Activated CD4-positive, alpha-beta memory T cell treated with anti-CD3 and anti-CD28 coated beads, Interleukin-2, amount 10 ng/mL, durations not matched to agents 7 days and 5 days (primary cell): Measurements from ENCODE around the gene OR12D3. TPM values are rescaled to one million over a fixed set of nuclear protein-coding genes. Genes with fewer than 3 reads are reported as not detected.
"Not testable (repeated sequence)": the region's sequence is repeated elsewhere in the genome, so short reads cannot be mapped to it uniquely, and the experiment has no call there.

Experiments
- CTCF ChIA-PET: fragments of 350-600 bp; sonication (Branson Sonifier 250); formaldehyde crosslinking; loops from one replicate; lab custom pipeline; 2021; ENCODE audit warnings: antibody characterized with exemption, inconsistent platforms; lab: Charles Lee
- POLR2A ChIA-PET: fragments of 350-600 bp; sonication (Branson Sonifier 250); formaldehyde crosslinking; loops from one replicate; lab custom pipeline; 2021; ENCODE audit warnings: antibody characterized with exemption; lab: Charles Lee
- DNase-seq: peaks from one replicate; pipeline ENCODE4 v3.0.0-alpha.2; 2020
- H3K27ac Mint-ChIP-seq: one replicate; pipeline ENCODE4 v1.8.0; 2021; ENCODE audit warnings: mild to moderate bottlenecking, mixed read lengths
- H3K27me3 Mint-ChIP-seq: one replicate; pipeline ENCODE4 v1.8.0; 2021; ENCODE audit warnings: mixed read lengths
- H3K36me3 Mint-ChIP-seq: one replicate; pipeline ENCODE4 v1.8.0; 2021; ENCODE audit warnings: low read depth, mixed read lengths
- H3K4me1 Mint-ChIP-seq: one replicate; pipeline ENCODE4 v1.8.0; 2021; ENCODE audit warnings: mixed read lengths
- H3K4me3 Mint-ChIP-seq: one replicate; pipeline ENCODE4 v1.8.0; 2021; ENCODE audit warnings: mild to moderate bottlenecking, mixed read lengths
- H3K9me3 Mint-ChIP-seq: one replicate; pipeline ENCODE4 v1.8.0; 2021; ENCODE audit warnings: mixed read lengths
- total RNA-seq, 2 experiments: library from RNA; stranded (reverse); gene quantifications; one replicate each; pipeline ENCODE4 v1.2.3, GENCODE V29; 2021

OR12D3 gene, protein sequence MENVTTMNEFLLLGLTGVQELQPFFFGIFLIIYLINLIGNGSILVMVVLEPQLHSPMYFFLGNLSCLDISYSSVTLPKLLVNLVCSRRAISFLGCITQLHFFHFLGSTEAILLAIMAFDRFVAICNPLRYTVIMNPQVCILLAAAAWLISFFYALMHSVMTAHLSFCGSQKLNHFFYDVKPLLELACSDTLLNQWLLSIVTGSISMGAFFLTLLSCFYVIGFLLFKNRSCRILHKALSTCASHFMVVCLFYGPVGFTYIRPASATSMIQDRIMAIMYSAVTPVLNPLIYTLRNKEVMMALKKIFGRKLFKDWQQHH
- not detected for total RNA-seq

DNA sequence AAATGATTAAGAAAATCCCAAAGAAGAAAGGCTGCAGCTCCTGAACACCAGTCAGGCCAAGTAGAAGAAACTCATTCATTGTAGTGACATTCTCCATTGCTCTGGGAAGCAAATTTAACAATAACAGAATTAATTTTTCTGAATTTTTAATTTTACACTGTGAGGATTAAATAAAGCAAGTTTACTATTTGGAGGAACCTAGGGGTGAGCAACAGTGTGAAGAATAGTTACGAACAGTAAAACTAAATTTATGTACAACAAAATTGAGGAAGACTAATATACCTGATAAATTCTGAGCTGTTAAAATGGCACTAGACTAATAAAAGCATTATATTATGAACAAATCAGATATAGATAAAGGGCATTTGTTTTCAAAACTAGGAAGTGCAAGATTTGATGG is at the start of gene OR12D3:
OR12D3 (minus strand) TSS at position 101 of the 400 bp plus-strand sequence; CDS start at position 97, 4 bp downstream.
- H3K27me3 Mint-ChIP-seq, result peaks cover 9% of the 10 kb centered on the region
- H3K27ac Mint-ChIP-seq, result no peak within 1 kb of the TSS
- H3K4me3 Mint-ChIP-seq, result no peak within 1 kb of the TSS
- POLR2A ChIA-PET, result no interaction called here
- H3K9me3 Mint-ChIP-seq, result no peaks in the 10 kb centered on the region
- H3K36me3 Mint-ChIP-seq, result no peaks in the 10 kb centered on the region
- no peak for DNase-seq
- H3K4me1 Mint-ChIP-seq, result no peaks in the 10 kb centered on the region
- CTCF ChIA-PET, result no interaction called here

GRCh38 chr6:29424575-29424974 is 49.5 kb upstream of the OR12D3 start:
- DNase-seq, result no peak
- Mint-ChIP-seq H3K27ac (no peak overlapping the region), H3K4me1 (no peaks in the 10 kb centered on the region), H3K4me3 (no peak overlapping the region), H3K36me3 (no peaks in the 10 kb centered on the region), H3K9me3 (no peaks in the 10 kb centered on the region), H3K27me3 (peaks cover 28% of the 10 kb centered on the region)
- ChIA-PET CTCF (no interaction called here), POLR2A (no interaction called here)

DNA sequence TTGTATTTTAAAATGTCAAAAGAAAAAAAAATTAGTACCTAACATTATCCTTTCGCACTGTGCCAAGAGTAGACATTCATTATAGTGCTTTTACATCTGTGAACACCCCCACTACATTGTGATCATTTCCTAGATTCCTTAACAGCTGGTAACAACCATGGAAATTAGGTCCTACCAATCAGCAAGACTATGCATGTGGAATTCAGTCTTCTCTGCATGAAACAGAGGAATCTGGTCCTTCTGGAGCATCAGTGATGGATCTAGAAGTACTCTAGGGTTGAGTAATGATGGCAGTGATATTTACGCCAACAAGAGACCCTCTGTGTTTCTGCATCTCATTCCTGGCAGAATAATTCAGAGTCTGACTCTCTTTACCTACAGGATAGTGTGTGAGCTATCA is 49.1 kb upstream of the OR12D3 start:
- POLR2A ChIA-PET, result no interaction called here
- H3K4me3 Mint-ChIP-seq, result no peak overlapping the region
- no peaks in the 10 kb centered on the region for H3K9me3 Mint-ChIP-seq
- H3K36me3 Mint-ChIP-seq, result no peaks in the 10 kb centered on the region
- peaks cover 24% of the 10 kb centered on the region for H3K27me3 Mint-ChIP-seq
- H3K27ac Mint-ChIP-seq, result no peak overlapping the region
- CTCF ChIA-PET, result no interaction called here
- DNase-seq, result no peak
- no peaks in the 10 kb centered on the region for H3K4me1 Mint-ChIP-seq

GRCh38 chr6:29419516-29419915 is 44.4 kb upstream of the OR12D3 start:
- DNase-seq, result no peak
- CTCF ChIA-PET, result no interaction called here
- H3K4me3 Mint-ChIP-seq, result no peak overlapping the region
- no peaks in the 10 kb centered on the region for H3K36me3 Mint-ChIP-seq
- no peaks in the 10 kb centered on the region for H3K4me1 Mint-ChIP-seq
- H3K9me3 Mint-ChIP-seq, result no peaks in the 10 kb centered on the region
- POLR2A ChIA-PET, result no interaction called here
- no peak overlapping the region for H3K27ac Mint-ChIP-seq
- H3K27me3 Mint-ChIP-seq, result peaks cover 26% of the 10 kb centered on the region

DNA sequence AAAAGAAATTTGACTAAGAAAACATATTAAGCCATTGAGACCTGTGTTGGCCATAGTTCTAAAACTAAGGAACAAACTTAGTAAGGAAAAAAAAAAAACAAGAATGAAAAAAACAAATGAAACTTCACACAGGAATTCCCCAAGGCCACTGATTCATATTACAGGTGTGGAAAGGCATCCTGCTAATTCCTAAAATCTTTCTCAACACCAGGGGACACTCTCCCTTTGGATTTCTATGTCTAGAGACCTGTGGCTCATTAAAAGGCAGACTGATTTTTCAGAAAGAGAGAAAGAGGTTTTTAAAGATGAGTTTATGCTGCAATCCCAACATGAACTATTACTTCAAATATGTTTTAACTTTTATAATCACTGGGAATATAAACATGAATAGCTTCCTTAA is 39.5 kb upstream of the OR12D3 start, which contains the start of gene OR12D1:
OR12D1 (plus strand) TSS at position 341 of the 400 bp plus-strand sequence.
- ChIA-PET POLR2A (no interaction called here), CTCF (no interaction called here)
- Mint-ChIP-seq H3K4me1 (no peaks in the 10 kb centered on the region), H3K27me3 (peaks cover 29% of the 10 kb centered on the region), H3K4me3 (no peak within 1 kb of the TSS), H3K9me3 (no peaks in the 10 kb centered on the region), H3K36me3 (no peaks in the 10 kb centered on the region), H3K27ac (no peak within 1 kb of the TSS)
- DNase-seq, result no peak

DNA sequence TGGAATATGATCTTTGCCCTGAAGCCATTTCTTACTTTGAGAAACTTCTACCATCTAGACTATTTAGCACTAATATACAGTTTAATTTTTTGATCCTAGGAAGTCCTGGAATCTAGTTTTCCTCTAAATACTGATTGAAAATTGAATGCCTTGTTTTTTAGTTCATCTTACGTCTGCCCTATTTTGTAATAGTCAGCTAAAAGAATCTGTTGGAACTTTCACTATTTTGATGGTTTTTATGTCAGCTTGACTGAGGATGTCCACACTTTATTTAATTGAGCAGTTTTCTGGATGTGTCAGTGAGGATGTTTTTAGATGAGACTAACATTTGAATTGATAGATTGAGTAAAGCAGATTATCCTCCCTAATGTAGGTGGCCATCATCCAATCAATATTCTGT is 28.7 kb upstream of the OR12D3 start:
- no peak overlapping the region for H3K4me3 Mint-ChIP-seq
- H3K36me3 Mint-ChIP-seq, result no peaks in the 10 kb centered on the region
- no peaks in the 10 kb centered on the region for H3K4me1 Mint-ChIP-seq
- H3K27ac Mint-ChIP-seq, result no peak overlapping the region
- ChIA-PET CTCF (no interaction called here), POLR2A (no interaction called here)
- H3K9me3 Mint-ChIP-seq, result no peaks in the 10 kb centered on the region
- DNase-seq, result no peak
- peaks cover 13% of the 10 kb centered on the region for H3K27me3 Mint-ChIP-seq

GRCh38 chr6:29399525-29399924 is 24.4 kb upstream of the OR12D3 start:
- POLR2A ChIA-PET, result no interaction called here
- Mint-ChIP-seq H3K4me3 (no peak overlapping the region), H3K27me3 (peaks cover 26% of the 10 kb centered on the region)

DNA sequence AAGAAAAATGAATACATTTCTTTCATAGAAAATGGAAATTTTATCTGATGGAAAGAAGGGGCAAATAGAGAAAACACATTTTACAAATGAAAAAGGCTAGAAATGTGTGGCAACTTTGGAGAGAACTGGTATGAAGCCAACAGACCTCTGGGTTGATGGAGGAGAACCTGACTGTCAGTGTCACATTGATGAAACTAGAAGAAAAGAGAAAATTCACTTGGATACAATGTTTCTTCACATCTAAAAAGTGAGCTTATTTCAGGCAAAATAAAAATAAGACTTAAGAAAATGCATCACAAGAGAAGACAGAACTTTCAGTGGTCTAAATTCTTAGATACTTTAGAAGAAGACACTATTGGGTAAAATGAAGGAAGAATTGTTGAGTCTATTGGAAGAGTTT is 20.2 kb upstream of the OR12D3 start, which contains the start of gene OR12D2:
OR12D2 (plus strand) TSS at position 301 of the 400 bp plus-strand sequence. CDS start 1,069 bp downstream, outside the sequence.
- ChIA-PET POLR2A (no interaction called here), CTCF (no interaction called here)
- Mint-ChIP-seq H3K4me1 (no peaks in the 10 kb centered on the region), H3K9me3 (no peaks in the 10 kb centered on the region), H3K27ac (no peak within 1 kb of the TSS), H3K36me3 (no peaks in the 10 kb centered on the region), H3K4me3 (no peak within 1 kb of the TSS), H3K27me3 (peaks cover 16% of the 10 kb centered on the region)
- no peak for DNase-seq

More at GRCh38 chr6:29399525-29399924, 24.4 kb upstream of the OR12D3 start:
- DNase-seq, result no peak
- Mint-ChIP-seq H3K9me3 (no peaks in the 10 kb centered on the region), H3K4me1 (no peaks in the 10 kb centered on the region), H3K27ac (no peak overlapping the region), H3K36me3 (no peaks in the 10 kb centered on the region)
- CTCF ChIA-PET, result interaction anchor here (0.6 kb wide), 1 partner anchor 14 kb away, joined by 3 read pairs; no protein-coding TSS in a partner anchor

- ChIA-PET POLR2A (no interaction called here), CTCF (no interaction called here)
- peaks cover 6% of the 10 kb centered on the region for H3K27me3 Mint-ChIP-seq
Observed at GRCh38 chr6:29388533-29388932, 13.4 kb upstream of the OR12D3 start.

DNA sequence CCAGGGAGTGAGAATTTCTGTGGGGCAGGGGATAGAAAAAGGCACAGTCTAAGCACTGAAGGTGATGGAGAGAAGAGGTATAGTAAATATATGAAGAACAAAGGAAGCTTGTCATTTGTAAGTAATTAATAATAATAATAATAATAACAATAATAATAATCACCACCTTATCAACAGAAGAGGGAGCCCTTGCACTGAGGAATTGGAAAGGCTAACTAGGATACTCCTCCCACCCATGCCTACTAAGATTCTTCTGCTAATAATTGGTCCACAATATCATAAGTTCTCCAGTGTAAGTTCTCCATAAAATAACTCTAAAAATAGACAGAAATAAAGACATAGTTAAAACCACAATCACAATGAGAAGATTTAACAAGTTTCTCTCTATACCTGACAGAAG is 912 bp upstream of the OR12D3 start:
- no peak for DNase-seq
- Mint-ChIP-seq H3K36me3 (no peaks in the 10 kb centered on the region), H3K9me3 (no peaks in the 10 kb centered on the region), H3K27ac (no peak overlapping the region), H3K27me3 (peaks cover 8% of the 10 kb centered on the region), H3K4me1 (no peaks in the 10 kb centered on the region), H3K4me3 (no peak overlapping the region)
- POLR2A ChIA-PET, result no interaction called here
- CTCF ChIA-PET, result no interaction called here

More at GRCh38 chr6:29388533-29388932, 13.4 kb upstream of the OR12D3 start:
- no peak for DNase-seq
- Mint-ChIP-seq H3K4me1 (no peaks in the 10 kb centered on the region), H3K9me3 (no peaks in the 10 kb centered on the region), H3K27ac (no peak overlapping the region), H3K36me3 (no peaks in the 10 kb centered on the region), H3K4me3 (no peak overlapping the region)

DNA sequence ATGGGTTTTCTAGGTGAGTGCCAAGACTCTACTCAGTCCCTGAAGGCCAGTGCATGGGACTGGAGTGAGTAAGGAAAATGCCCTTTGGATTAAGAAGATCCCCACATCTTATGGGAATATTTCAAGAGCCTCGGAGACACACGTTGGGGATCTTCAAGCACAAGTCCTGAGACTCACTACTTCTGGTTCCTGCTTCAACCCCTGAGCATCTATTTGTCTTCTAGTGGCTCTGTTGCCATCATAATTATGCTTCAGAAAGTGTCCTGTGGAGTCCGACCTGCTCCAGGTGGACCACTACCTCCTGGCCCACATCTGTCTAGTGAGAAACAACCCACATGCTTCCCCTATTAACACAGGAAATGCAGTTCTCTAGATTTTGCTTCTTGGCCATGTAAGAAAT is 6.3 kb downstream of the OR12D3 start, which contains the start of gene OR5V1:
OR5V1 (minus strand) TSS at position 101 of the 400 bp plus-strand sequence. CDS start 12,670 bp downstream, outside the sequence.
- peaks cover 12% of the 10 kb centered on the region for H3K27me3 Mint-ChIP-seq

DNA sequence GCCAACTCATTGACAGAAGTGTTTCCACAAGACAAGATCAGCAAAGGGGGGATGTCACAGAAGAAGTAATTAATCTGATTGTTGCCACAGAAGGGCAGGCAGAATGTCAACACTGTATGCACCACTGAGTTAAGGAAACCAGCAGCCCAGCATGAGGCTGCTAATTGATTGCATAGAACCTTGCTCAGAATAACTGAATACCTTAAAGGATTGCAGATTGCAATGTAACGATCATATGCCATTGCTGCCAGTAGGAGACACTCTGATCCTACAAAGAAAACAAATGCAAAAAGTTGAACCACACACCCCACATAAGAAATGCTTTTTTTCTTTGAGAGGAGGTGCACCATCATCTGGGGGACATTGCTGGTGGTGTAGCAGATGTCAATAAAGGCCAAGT is 19.5 kb downstream of the OR12D3 start:
- Mint-ChIP-seq H3K27me3 (peaks cover 28% of the 10 kb centered on the region), H3K4me1 (no peaks in the 10 kb centered on the region), H3K9me3 (no peaks in the 10 kb centered on the region), H3K27ac (no peak overlapping the region), H3K36me3 (no peaks in the 10 kb centered on the region), H3K4me3 (no peak overlapping the region)
- no peak for DNase-seq
- CTCF ChIA-PET, result no interaction called here
- POLR2A ChIA-PET, result no interaction called here

More for the DNA sequence above, 6.3 kb downstream of the OR12D3 start, which contains the start of gene OR5V1:
- DNase-seq, result no peak
- Mint-ChIP-seq H3K27ac (no peak within 1 kb of the TSS), H3K4me1 (no peaks in the 10 kb centered on the region), H3K9me3 (no peaks in the 10 kb centered on the region), H3K4me3 (no peak within 1 kb of the TSS), H3K36me3 (no peaks in the 10 kb centered on the region)
- ChIA-PET POLR2A (no interaction called here), CTCF (no interaction called here)

- DNase-seq, result no peak
- Mint-ChIP-seq H3K36me3 (no peaks in the 10 kb centered on the region), H3K27me3 (peaks cover 28% of the 10 kb centered on the region), H3K27ac (no peak overlapping the region), H3K4me3 (no peak overlapping the region), H3K9me3 (no peaks in the 10 kb centered on the region), H3K4me1 (no peaks in the 10 kb centered on the region)
- POLR2A ChIA-PET, result no interaction called here
- CTCF ChIA-PET, result no interaction called here
Observed at GRCh38 chr6:29354980-29355379, 20.1 kb downstream of the OR12D3 start.

- H3K9me3 Mint-ChIP-seq, H3K36me3 Mint-ChIP-seq, H3K27ac Mint-ChIP-seq, POLR2A ChIA-PET, DNase-seq, H3K4me3 Mint-ChIP-seq, H3K4me1 Mint-ChIP-seq, CTCF ChIA-PET: not testable (repeated sequence)
- H3K27me3 Mint-ChIP-seq, result peaks cover 11% of the 10 kb centered on the region
Observed at GRCh38 chr6:29349348-29349747, 25.7 kb downstream of the OR12D3 start.
